IMR-90 (cell line): ENCODE measurements around the gene MEGF11. TPM values are rescaled to one million over a fixed set of nuclear protein-coding genes. Genes with fewer than 3 reads are reported as not detected.

Source experiments
- ATAC-seq: fragments of 200-7000 bp; cut with Tn5 transposase; 2 replicates; pipeline ENCODE4 v1.9.1; 2020; ENCODE audit warnings: low read depth, mild to moderate bottlenecking, moderate library complexity
- BruUV-seq: library from RNA; stranded (reverse); fragments of 400-500 nt; replicated peaks from 2 replicates; lab custom pipeline; 2021; lab: Mats Ljungman, UMichigan
- CTCF ChIA-PET: fragments of 300-600 bp; formaldehyde crosslinking; extraction: SDS; loops from one replicate; lab custom pipeline; 2021; ENCODE audit warnings: antibody characterized with exemption; lab: Yijun Ruan, JAX
- POLR2A ChIA-PET: fragments of 300-600 bp; sonication (Branson Sonifier 250); formaldehyde crosslinking; loops from one replicate; lab custom pipeline; 2022; ENCODE audit warnings: antibody characterized with exemption; ENCODE audit not compliant: unreplicated experiment; lab: Charles Lee
- DNase-seq: peaks from one replicate; pipeline ENCODE4 v3.0.0; 2013
- H2AFZ ChIP-seq: replicated peaks from 2 replicates; pipeline ENCODE3; 2013; ENCODE audit warnings: low read length, mild to moderate bottlenecking; ENCODE audit not compliant: poor library complexity
- H2AK5ac ChIP-seq: 2 replicates; pipeline ENCODE4 v1.6.1; 2013; ENCODE audit warnings: low read depth, low read length, inconsistent platforms
- H2AK9ac ChIP-seq: replicated peaks from 2 replicates; pipeline ENCODE3; 2013; ENCODE audit warnings: mild to moderate bottlenecking, low read depth, low read length, moderate library complexity; ENCODE audit not compliant: poor library complexity
- H2BK120ac ChIP-seq: 2 replicates; pipeline ENCODE4 v1.6.1; 2013; ENCODE audit warnings: low read depth, low read length, inconsistent platforms
- H2BK15ac ChIP-seq: 3 replicates; pipeline ENCODE4 v1.6.1; 2013; ENCODE audit warnings: low read depth, low read length, inconsistent platforms
- H2BK20ac ChIP-seq: 2 replicates; pipeline ENCODE4 v1.6.1; 2013; ENCODE audit warnings: low read depth, mild to moderate bottlenecking, inconsistent platforms, low read length, moderate library complexity
- H2BK5ac ChIP-seq: 2 replicates; pipeline ENCODE4 v1.6.1; 2013; ENCODE audit warnings: mild to moderate bottlenecking, low read depth, low read length, inconsistent platforms; ENCODE audit not compliant: poor library complexity, severe bottlenecking
- H3K14ac ChIP-seq: replicated peaks from 2 replicates; pipeline ENCODE4 v1.6.1; 2013; ENCODE audit warnings: low read depth, low read length, inconsistent platforms
- H3K18ac ChIP-seq: 2 replicates; pipeline ENCODE4 v1.6.1; 2013; ENCODE audit warnings: low read depth, low read length, control low read depth
- H3K23ac ChIP-seq: 2 replicates; pipeline ENCODE4 v1.6.1; 2013; ENCODE audit warnings: low read depth, low read length, inconsistent platforms
- H3K27ac ChIP-seq: 2 replicates; pipeline ENCODE4 v1.5.1; 2013; ENCODE audit warnings: mild to moderate bottlenecking, control low read depth, low read length; ENCODE audit not compliant: insufficient read depth
- H3K27me3 ChIP-seq: 2 replicates; pipeline ENCODE4 v1.6.1; 2013; ENCODE audit warnings: low read length; ENCODE audit not compliant: control insufficient read depth, insufficient read depth
- H3K36me3 ChIP-seq: 2 replicates; pipeline ENCODE4 v1.6.1; 2013; ENCODE audit warnings: low read length, mixed read lengths; ENCODE audit not compliant: control insufficient read depth, insufficient read depth
- H3K4ac ChIP-seq: 2 replicates; pipeline ENCODE4 v1.6.1; 2013; ENCODE audit warnings: low read depth, low read length, inconsistent platforms
- H3K4me1 ChIP-seq: 2 replicates; pipeline ENCODE4 v1.6.1; 2013; ENCODE audit warnings: low read length, mixed read lengths; ENCODE audit not compliant: control insufficient read depth, insufficient read depth
- H3K4me2 ChIP-seq: 2 replicates; pipeline ENCODE4 v1.6.1; 2013; ENCODE audit warnings: low read depth, mild to moderate bottlenecking, control low read depth, low read length, moderate library complexity
- H3K4me3 ChIP-seq: 2 replicates; pipeline ENCODE4 v1.5.1; 2013; ENCODE audit warnings: low read depth, mild to moderate bottlenecking, control low read depth, low read length, moderate library complexity; ENCODE audit not compliant: insufficient read depth
- H3K56ac ChIP-seq: 2 replicates; pipeline ENCODE4 v1.6.1; 2013; ENCODE audit warnings: low read length, inconsistent platforms; ENCODE audit not compliant: insufficient read depth; ENCODE audit errors: extremely low read depth
- H3K79me1 ChIP-seq, 2 experiments: 2 replicates each; pipeline ENCODE4 v1.6.1; 2013; ENCODE audit warnings: low read length in 2 of 2, inconsistent platforms in 1 of 2, low read depth in 1 of 2
- H3K9ac ChIP-seq: 2 replicates; pipeline ENCODE4 v1.6.1; 2013; ENCODE audit warnings: low read depth, low read length, control low read depth
- H3K9me1 ChIP-seq: 2 replicates; pipeline ENCODE4 v1.6.1; 2013; ENCODE audit warnings: low read length, inconsistent platforms; ENCODE audit not compliant: insufficient read depth
- H3K9me3 ChIP-seq: 2 replicates; pipeline ENCODE4 v1.6.1; 2013; ENCODE audit warnings: low read length; ENCODE audit not compliant: control insufficient read depth, insufficient read depth
- H4K20me1 ChIP-seq: 2 replicates; pipeline ENCODE4 v1.6.1; 2013; ENCODE audit warnings: low read length, inconsistent platforms; ENCODE audit not compliant: insufficient read depth
- H4K5ac ChIP-seq: 2 replicates; pipeline ENCODE4 v1.6.1; 2013; ENCODE audit warnings: mild to moderate bottlenecking, low read depth, low read length, control low read depth
- H4K8ac ChIP-seq, 2 experiments: 2 replicates each; pipeline ENCODE4 v1.6.1; 2013; ENCODE audit warnings: low read depth in 2 of 2, low read length in 2 of 2, control low read depth in 1 of 2, inconsistent platforms in 1 of 2
- H4K91ac ChIP-seq: 2 replicates; pipeline ENCODE4 v1.6.1; 2013; ENCODE audit warnings: low read depth, low read length, inconsistent platforms; ENCODE audit not compliant: insufficient read depth
- FOS ChIP-seq: fragments of 150-350 bp; IDR thresholded peaks from 2 replicates; pipeline ENCODE4 v1.6.1; 2016; ENCODE audit warnings: low read depth, low read length
- MAZ ChIP-seq: IDR thresholded peaks from 2 replicates; pipeline ENCODE4 v1.6.1; 2012; ENCODE audit warnings: low read depth, mild to moderate bottlenecking, low read length, improper control_type of control experiment, moderate library complexity, borderline replicate concordance
- MXI1 ChIP-seq: IDR thresholded peaks from 2 replicates; pipeline ENCODE4 v1.6.1; 2012; ENCODE audit warnings: low read depth, mild to moderate bottlenecking, low read length, moderate library complexity, borderline replicate concordance
- POLR2A ChIP-seq: IDR thresholded peaks from 2 replicates; pipeline ENCODE4 v1.6.1; 2012; ENCODE audit warnings: mild to moderate bottlenecking, low read depth, low read length
- RAD21 ChIP-seq: IDR thresholded peaks from 2 replicates; pipeline ENCODE4 v1.6.1; 2012; ENCODE audit warnings: low read length, improper control_type of control experiment
- RCOR1 ChIP-seq: IDR thresholded peaks from 2 replicates; pipeline ENCODE4 v1.6.1; 2012; ENCODE audit warnings: mild to moderate bottlenecking, low read length, improper control_type of control experiment; ENCODE audit not compliant: insufficient replicate concordance
- SMC3 ChIP-seq: fragments of 150-350 bp; IDR thresholded peaks from 2 replicates; pipeline ENCODE4 v1.6.1; 2016; ENCODE audit warnings: low read depth, mild to moderate bottlenecking, antibody characterized with exemption, low read length, moderate library complexity
- WGBS, 2 experiments: methylation state at CpG; one replicate each; pipeline versions ENCODE4 v1.1.5 to v1.1.7; 2013; ENCODE audit warnings: missing lambda C conversion rate in 2 of 2; ENCODE audit not compliant: insufficient read length in 1 of 2; ENCODE audit errors: extremely low coverage in 2 of 2; 5-methylcytosine and 5-hydroxymethylcytosine counted together
- dilution Hi-C: fragments of 300-500 bp; cut with HindIII; formaldehyde crosslinking; loops from one replicate; pipeline ENCODE4 v1.14.3; 2018; ENCODE audit warnings: low sequenced_read_pairs; ENCODE audit not compliant: unreplicated experiment
- in situ Hi-C: fragments of 300-500 bp; cut with MboI; formaldehyde crosslinking; loops from 3 replicates; pipeline ENCODE4 v1.14.3; 2019; ENCODE audit warnings: low sequenced_read_pairs, inconsistent platforms, mixed read lengths
- intact Hi-C: fragments of 100-400 bp; cut with micrococcal nuclease; formaldehyde crosslinking; loops from 2 replicates; pipeline ENCODE4 v1.10.0; 2022
- polyA plus RNA-seq, 3 experiments: library from polyadenylated mRNA; depleted of rRNA; stranded (reverse); fragments of >200 nt; gene quantifications; 2 replicates each; pipeline ENCODE4 v1.2.3, GENCODE V29; 2012; ENCODE audit warnings: low replicate concordance in 1 of 3
- total RNA-seq: library from RNA; depleted of rRNA; stranded (reverse); fragments of >200 nt; gene quantifications from 2 replicates; pipeline ENCODE4 v1.2.3, GENCODE V29; 2012
- TF ChIP-seq, protein P1 (sequence below): fragments of 150-350 bp; IDR thresholded peaks from 2 replicates; pipeline ENCODE4 v1.6.1; 2016; ENCODE audit warnings: low read depth, mild to moderate bottlenecking, low read length, moderate library complexity, borderline replicate concordance

Gene MEGF11
- total and polyA plus RNA-seq, 2 of the 4 experiments (the other 2 are of a cell fraction) = not detected

DNA sequence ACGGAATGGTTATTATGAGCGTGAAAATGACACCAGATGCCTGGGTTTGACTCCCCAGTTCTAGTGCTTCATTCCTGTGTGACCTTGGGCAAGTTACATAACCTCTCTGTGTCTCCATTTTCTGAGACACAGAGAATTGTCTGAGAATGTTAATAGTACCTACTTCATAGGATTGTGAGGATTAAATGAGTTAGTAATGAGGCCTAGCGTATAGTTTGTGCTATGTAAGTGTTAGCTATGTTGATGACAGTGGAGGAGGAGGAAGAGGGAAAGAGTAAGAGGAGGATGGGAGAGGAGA is 150.3 kb downstream of the MEGF11 start:
- dilution Hi-C loops = no loop called here
- intact Hi-C loops = no loop called here
- Histone ChIP-seq H3K14ac (no peak overlapping the region), H2BK20ac (no peak overlapping the region), H4K8ac (no peak overlapping the region), H3K9me1 (no peaks in the 10 kb centered on the region), H2BK5ac (no peak overlapping the region), H2AFZ (no peak overlapping the region), H3K23ac (no peak overlapping the region), H3K4me2 (no peak overlapping the region), H3K9ac (no peak overlapping the region), H3K4me1 (no peaks in the 10 kb centered on the region), H3K4ac (no peak overlapping the region), H2BK15ac (no peak overlapping the region), H3K79me1 (no peaks in the 10 kb centered on the region), H3K4me3 (no peak overlapping the region), H4K91ac (no peak overlapping the region), H3K27ac (no peak overlapping the region), H2BK120ac (no peak overlapping the region), H4K5ac (no peak overlapping the region), H3K9me3 (no peaks in the 10 kb centered on the region), H2AK9ac (no peak overlapping the region), H3K56ac (no peak overlapping the region), H2AK5ac (no peak overlapping the region), H3K27me3 (peaks cover 48% of the 10 kb centered on the region), H3K36me3 (no peaks in the 10 kb centered on the region), H4K20me1 (no peaks in the 10 kb centered on the region), H3K18ac (no peak overlapping the region)
- TF ChIP-seq SMC3 (no peak), FOS (no peak), MXI1 (no peak), RAD21 (no peak), MAZ (no peak), RCOR1 (no peak), POLR2A (no peak)
- TF ChIP-seq, protein P1, sequence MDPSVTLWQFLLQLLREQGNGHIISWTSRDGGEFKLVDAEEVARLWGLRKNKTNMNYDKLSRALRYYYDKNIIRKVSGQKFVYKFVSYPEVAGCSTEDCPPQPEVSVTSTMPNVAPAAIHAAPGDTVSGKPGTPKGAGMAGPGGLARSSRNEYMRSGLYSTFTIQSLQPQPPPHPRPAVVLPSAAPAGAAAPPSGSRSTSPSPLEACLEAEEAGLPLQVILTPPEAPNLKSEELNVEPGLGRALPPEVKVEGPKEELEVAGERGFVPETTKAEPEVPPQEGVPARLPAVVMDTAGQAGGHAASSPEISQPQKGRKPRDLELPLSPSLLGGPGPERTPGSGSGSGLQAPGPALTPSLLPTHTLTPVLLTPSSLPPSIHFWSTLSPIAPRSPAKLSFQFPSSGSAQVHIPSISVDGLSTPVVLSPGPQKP = no peak
- no CpG with 5 or more reads among the region's 3 CpGs for WGBS, 2 experiments
- BruUV-seq = no TSS peak
- no peak for ATAC-seq
- DNase-seq = no peak
- CTCF ChIA-PET = no interaction called here
- POLR2A ChIA-PET = no interaction called here
- in situ Hi-C loops = no loop called here
